GM21825 (cell line): ENCODE data around the gene LRRTM2.

Source experiments
- ATAC-seq: cut with Tn5 transposase; IDR thresholded peaks from one replicate; pipeline ENCODE4 v1.9.1; 2021; ENCODE audit warnings: mild to moderate bottlenecking, moderate library complexity; ENCODE audit not compliant: unreplicated experiment

The LRRTM2 gene

GRCh38 chr5:138884554-138884953 is 9.4 kb upstream of the LRRTM2 start:
- ATAC-seq, result no peak

DNA sequence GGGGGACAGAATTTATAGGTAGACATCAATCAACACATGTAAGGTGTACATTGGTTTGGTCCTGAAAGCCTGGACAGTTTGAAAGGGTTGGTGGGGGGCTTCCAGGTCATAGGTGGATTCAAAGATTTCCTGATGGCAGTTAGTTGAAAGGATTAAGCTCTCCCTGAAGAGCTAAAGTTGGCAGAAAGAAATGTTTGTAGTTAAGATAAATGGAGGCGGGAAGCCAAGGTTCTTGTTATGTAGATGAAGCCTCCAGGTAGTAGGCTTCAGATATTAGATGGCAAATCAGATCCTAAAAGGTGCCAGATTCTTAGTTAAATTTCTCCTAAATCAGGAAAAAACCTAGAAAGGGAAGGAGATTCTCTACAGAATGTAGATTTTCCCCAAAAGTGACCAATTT is 9.0 kb upstream of the LRRTM2 start:
- no peak for ATAC-seq

DNA sequence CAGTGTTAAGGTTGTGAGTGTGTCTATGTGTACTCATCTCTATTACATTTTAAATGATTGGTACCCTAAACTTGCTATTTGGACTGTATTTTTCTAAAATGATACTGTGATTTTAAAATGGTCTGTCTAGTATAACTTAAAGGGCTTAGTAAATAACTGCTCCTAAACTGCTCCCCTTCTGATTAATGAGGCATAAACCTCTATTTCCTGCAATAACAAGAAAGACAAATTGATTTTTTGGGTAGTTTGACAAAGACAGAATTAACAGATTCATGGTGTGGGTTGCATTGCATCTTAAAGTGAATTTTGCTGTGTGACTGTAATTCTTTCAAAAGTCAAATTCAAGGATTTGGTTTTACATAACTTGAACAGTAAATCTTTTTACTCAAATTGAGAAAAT is 8.1 kb upstream of the LRRTM2 start:
- ATAC-seq, result no peak

DNA sequence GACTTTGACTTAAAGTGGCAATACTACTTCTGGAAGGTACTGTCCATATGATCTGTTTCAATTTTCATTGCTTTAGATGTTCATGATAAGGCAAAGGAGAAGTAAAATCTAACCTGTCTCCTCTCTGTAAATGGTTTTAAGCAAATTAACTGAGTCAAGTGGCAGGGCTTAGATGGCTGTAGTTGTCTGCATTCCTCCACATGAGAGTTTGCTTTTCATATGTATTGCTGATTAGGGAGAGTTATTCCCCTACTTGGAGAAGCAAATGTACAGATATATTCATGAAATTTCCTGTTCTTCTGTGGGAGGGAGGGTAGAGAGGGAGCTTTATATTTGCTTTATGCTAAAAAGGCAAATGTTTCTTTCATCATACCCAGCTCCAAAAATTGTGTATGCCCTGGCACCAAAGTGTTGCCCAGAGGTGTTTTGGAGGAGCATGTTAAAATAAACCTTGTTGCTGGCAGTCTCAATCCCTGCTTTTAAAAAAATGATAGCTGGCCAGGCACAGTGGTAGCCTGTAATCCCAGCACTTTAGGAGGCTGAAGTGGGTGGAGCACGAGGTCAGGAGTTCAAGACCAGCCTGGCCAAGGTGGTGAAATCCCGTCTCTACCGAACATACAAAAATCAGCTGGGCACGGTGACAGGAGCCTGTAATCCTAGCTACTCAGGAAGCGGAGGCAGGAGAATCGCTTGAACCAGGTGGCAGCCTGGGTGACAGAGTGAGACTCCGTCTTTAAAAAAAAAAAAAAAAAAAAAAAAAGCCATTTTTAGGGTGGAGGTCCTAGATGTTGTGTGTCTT is 3.5 kb upstream of the LRRTM2 start:
- ATAC-seq, result no peak

DNA sequence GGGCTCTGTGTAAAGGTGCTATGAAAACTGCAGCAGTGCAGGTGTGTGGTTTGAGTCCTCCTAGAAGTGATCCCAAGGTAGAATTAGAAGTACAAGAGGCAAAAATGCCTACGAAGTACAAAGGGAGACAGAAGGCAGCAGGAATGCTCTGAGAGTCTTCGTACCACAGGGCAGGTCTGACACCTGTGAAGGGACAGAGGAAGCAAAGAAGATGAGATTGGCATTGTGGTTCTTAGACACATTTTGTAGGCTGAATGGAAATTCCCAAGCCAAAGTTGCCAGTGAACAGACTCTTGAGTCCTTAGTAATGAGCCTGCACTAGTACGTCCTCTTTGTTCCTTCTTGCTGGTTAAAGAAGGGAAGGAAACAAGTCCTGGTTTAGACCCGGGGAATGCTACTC is 1.7 kb upstream of the LRRTM2 start:
- ATAC-seq, result no peak

- ATAC-seq, result no peak
Observed at GRCh38 chr5:138875946-138876345, 811 bp upstream of the LRRTM2 start.

- ATAC-seq, result no peak
Observed at GRCh38 chr5:138875552-138875875, 379 bp upstream of the LRRTM2 start.

DNA sequence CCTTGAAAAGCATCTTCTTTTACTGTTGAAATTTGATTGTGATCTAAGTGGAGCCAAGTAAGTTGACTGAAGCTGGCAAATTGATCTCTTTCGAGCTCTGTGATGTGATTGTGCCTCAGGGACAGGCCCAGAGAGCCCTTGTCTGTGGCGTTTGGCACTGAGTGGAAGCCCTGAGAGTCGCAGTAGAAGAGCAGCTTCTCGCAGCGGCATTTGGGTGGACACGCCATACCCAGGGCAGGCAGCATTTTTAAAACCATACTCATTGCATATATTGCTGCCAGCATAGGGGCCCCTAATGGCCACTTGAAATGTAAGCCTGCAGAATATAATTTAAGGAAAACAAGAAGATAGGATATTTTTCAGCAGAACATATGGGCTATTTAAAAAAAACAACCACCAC is 894 bp downstream of the LRRTM2 start:
- no peak for ATAC-seq

DNA sequence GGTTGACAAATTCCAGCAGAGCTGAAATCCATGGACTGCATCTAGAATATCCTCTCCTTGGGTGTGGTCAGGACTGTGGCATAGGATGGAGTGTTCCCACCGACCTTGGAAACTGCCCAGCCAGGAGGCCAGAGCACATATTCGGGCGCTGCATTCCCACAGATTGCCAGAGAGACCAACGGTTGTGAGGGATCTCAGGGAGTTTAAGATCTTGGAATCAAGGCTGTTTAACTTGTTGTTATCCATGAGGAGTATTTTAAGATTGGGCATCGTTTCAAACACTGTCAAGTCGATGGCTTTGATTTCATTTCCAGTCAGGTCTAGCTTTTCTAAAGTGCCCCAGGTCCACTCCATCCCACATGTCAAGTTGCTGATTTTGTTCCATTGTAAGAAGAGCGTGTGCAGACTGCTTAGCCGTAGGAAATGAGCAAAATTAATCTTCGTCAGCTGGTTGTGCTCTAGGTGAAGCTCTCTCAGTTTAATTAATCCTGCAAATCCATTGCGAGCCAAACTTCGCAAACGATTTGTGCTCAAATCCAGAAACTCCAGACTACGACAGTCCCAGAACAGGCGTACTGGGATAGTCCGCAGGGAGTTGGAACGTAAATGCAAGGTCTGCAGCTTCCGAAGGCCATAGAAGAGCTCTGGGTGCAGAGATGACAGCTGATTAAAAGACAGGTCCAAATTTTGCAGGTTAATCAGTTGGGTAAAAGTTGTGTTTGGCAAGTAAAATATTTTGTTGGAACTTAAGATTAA is 1.5 kb downstream of the LRRTM2 start:
- no peak for ATAC-seq

- ATAC-seq, result no peak
Observed at GRCh38 chr5:138872841-138873465, 2.2 kb downstream of the LRRTM2 start.

- ATAC-seq, result no peak
Observed at GRCh38 chr5:138870611-138871010, 4.5 kb downstream of the LRRTM2 start.

DNA sequence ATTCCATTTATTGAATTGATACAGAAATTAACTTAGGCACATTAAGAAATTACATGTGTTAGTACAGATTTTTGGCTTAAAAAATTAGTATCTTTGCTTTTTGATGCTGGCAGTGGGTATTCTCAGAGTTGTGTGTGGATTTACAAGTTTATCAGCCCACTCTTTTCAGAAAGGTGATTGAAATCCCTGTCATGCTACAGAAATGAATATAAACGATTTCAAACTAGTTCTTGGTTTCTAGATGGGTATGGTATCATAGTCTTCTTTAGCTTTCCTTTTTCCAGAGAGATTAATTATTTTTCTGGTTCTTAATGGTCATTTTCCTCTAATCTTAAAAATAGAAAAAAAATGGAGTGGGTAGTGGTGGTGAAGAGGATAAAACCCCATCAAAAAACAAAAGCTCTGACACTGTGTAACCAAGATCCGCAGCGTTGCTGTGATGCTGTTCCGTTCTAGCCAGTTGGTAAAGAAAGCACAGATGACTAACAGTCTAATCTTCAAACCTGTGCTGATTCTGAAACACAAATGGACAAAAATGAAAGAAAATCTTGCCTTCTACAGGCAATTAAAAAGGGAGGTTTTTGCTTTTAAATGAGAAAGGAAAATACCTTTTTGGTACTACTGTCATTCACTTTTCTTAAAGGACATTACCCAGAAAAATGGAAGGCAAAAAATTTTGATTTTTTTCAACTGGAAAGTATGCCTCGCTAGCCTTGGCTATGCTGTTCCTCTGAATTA is 5.2 kb downstream of the LRRTM2 start:
- no peak for ATAC-seq

DNA sequence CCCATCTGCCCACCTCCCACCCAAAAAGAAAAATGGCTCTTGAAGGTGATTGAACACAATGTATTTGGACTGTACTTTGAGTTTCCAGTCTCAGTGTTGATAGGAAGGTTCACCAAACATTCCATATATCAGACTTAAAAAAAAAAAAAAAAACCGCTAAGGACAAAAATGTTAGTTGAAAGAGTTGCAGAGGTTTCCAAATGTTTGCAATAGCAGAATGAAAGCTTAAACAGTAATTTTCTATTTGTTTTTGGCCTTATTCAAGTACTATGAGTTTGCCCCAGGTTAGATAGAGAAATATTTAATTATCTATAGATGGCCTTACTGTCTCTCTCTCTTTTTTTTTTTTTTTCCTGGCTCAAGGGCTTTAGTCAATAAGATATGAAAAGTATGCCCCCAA is 6.1 kb downstream of the LRRTM2 start:
- no peak for ATAC-seq

DNA sequence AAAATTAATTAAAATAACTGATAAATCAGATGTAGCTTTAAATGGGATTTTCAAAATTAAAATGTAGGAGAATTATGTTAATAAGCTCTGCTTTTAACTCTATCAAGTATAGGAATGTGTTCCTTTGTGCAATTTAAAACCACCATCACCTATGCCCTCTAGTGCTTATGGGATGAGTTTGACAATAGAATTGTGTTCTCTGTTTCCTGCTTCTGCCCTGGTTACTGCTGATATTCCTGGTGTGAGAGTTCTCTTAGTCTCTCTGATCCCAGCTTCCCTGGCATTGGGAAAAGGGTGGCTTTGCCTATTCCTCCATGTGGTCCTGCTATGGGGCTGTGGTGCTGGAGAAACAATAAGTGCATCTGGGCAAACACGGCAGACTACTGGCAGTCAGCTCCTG is 8.1 kb downstream of the LRRTM2 start:
- ATAC-seq, result no peak

DNA sequence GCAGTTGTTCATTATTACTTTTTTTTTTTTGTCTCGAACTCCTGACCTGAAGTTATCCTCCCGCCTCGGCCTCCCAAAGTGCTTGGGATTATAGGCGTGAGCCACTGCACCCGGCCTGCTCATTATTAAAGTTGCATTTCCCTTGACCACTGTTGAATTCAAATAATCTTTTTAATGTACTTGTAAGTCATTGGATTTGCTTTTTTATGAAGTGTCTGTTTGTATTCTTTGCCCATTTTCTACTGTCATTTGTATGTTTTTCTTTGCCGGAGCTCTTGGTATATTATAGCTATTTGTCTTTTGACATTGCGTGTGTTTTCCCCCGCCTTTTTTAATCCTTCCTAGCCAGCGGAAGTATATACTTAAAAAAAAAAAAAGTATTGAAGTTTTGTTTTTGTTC is 22.0 kb downstream of the LRRTM2 start:
- ATAC-seq, result no peak

GRCh38 chr5:138850865-138851435 is 24.2 kb downstream of the LRRTM2 start:
- no peak for ATAC-seq

GRCh38 chr5:138849882-138850281 is 25.3 kb downstream of the LRRTM2 start:
- no peak for ATAC-seq

GRCh38 chr5:138849439-138849838 is 25.7 kb downstream of the LRRTM2 start:
- ATAC-seq, result no peak

DNA sequence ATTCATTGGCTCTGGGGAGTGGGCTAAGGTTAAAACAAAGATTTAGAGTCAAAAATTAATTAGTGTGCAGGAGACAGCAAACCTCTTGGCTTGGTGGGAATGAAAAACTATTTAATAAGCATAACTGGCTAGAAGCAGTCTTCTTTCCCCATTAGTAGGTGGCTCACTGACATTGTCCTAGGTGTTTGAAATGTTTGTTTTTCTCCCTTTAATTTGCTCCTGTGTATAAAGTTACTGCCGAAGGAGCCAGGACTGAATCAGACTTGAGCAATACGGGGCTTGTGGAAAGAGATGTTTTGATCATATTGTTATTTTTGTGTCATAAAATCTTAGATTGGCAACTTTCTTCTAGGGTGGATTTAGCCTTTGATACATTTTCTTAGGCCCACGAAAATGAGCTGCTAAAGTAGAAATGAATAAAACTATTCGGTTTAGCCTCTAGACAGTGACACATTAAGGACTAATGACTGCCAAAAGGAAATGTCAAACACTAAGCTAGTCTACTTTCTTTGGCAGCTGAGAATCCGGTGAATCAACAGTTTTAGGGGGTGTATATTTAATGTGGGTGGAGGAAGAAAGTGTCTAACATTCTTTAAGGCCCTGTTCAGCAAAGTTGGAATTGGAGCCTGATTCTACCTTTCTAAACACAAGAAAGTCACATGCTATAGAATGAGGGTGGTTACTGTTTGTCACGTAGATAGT is 30.2 kb downstream of the LRRTM2 start:
- ATAC-seq, result no peak

DNA sequence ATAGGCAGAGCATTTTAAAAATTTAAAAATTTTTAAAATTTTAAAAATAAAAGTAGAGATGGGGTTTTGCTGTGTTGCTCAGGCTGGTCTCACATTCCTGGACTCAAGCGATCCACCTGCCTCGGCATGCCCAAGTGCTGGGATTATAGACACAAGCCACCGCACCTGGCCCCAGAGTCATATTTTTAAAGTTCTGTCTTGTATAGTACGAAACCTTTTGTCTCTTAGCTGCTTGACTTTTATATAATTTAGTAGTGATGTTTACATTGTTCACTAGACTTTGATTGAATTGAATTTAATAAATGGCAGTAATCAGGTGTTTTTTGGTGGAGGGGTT is 31.0 kb downstream of the LRRTM2 start:
- no peak for ATAC-seq
